HG03442 (cell line): ENCODE measurements around the gene M1AP.
"Not testable (repeated sequence)": the region's sequence is repeated elsewhere in the genome, so short reads cannot be mapped to it uniquely, and the experiment has no call there.

Source experiments
- ATAC-seq: cut with Tn5 transposase; IDR thresholded peaks from one replicate; pipeline ENCODE4 v1.9.1; 2021; ENCODE audit warnings: mild to moderate bottlenecking, moderate library complexity; ENCODE audit not compliant: unreplicated experiment

Gene M1AP

GRCh38 chr2:74653985-74654882, 6.1 kb upstream of the M1AP start, which contains the start of gene SEMA4F:
Gene SEMA4F (plus strand): TSS chr2:74654247. CDS start chr2:74654377, 130 bp downstream.
- ATAC-seq = peak; percentile 99

GRCh38 chr2:74653589-74653984, 5.5 kb upstream of the M1AP start:
- ATAC-seq = no peak

- no peak for ATAC-seq
These were observed 1.2 kb downstream of the M1AP start for GRCh38 chr2:74646834-74647482.

GRCh38 chr2:74646201-74646600, 1.9 kb downstream of the M1AP start:
- ATAC-seq = no peak

GRCh38 chr2:74645344-74645743, 2.8 kb downstream of the M1AP start:
- no peak for ATAC-seq

GRCh38 chr2:74639550-74639949, 8.6 kb downstream of the M1AP start:
- ATAC-seq = no peak

- no peak for ATAC-seq
These were observed 15.2 kb downstream of the M1AP start for GRCh38 chr2:74632939-74633312.

- ATAC-seq = no peak
These were observed 15.8 kb downstream of the M1AP start for GRCh38 chr2:74632209-74632938.

- ATAC-seq = not testable (repeated sequence)
These were observed 17.7 kb downstream of the M1AP start for GRCh38 chr2:74630454-74630853.

GRCh38 chr2:74628538-74629105, 19.5 kb downstream of the M1AP start:
- ATAC-seq = no peak

- ATAC-seq = no peak
These were observed 22.3 kb downstream of the M1AP start for GRCh38 chr2:74625658-74626425.

- no peak for ATAC-seq
These were observed 27.5 kb downstream of the M1AP start for GRCh38 chr2:74620671-74621070.

- ATAC-seq = no peak
These were observed 28.4 kb downstream of the M1AP start for GRCh38 chr2:74619651-74620297.

- ATAC-seq = no peak
These were observed 29.6 kb downstream of the M1AP start for GRCh38 chr2:74618410-74619083.

- no peak for ATAC-seq
These were observed 31.0 kb downstream of the M1AP start for GRCh38 chr2:74617122-74617521.

- ATAC-seq = no peak
These were observed 41.2 kb downstream of the M1AP start for GRCh38 chr2:74606927-74607326.

- ATAC-seq = no peak
These were observed 44.7 kb downstream of the M1AP start for GRCh38 chr2:74603282-74604000.

GRCh38 chr2:74602586-74603281, 45.4 kb downstream of the M1AP start:
- ATAC-seq = no peak
